Measurements from ENCODE around the gene IL1RAPL1. TPM values are rescaled to one million over a fixed set of nuclear protein-coding genes. Genes with fewer than 3 reads are reported as not detected.

Gene IL1RAPL1
- polyA plus RNA-seq, 1 of the 3 experiments (the other 2 are of a cell fraction): 2.8 TPM

GRCh38 chrX:29225670-29226069 is 638.4 kb downstream of the IL1RAPL1 start:
- CTCF ChIA-PET: no interaction called here

More at GRCh38 chrX:29225670-29226069, 638.4 kb downstream of the IL1RAPL1 start:
- H3K4me1 ChIP-seq (ENCODE audit: control insufficient read depth in 1 of 2, insufficient read depth in 2 of 2, low read depth in 1 of 2, low read length in 1 of 2): no peaks in the 10 kb centered on the region
- H3K9me3 ChIP-seq: no peaks in the 10 kb centered on the region
- H3K9me2 ChIP-seq: no peaks in the 10 kb centered on the region
- H3K36me3 ChIP-seq (replicated peaks in 1 of 2; ENCODE audit: control insufficient read depth in 1 of 2, insufficient read depth in 2 of 2, low read length in 1 of 2): no peaks in the 10 kb centered on the region
- no peak overlapping the region for H3K4me3 ChIP-seq (ENCODE audit: low read depth in 2 of 2, low read length in 1 of 2)
- H2AFZ ChIP-seq (ENCODE audit: low read depth): no peak overlapping the region
- no peak for DNase-seq
- WGBS (ENCODE audit: low lambda C conversion rate): 24% methylated on average over 2 of the region's 2 CpGs
- H3K27me3 ChIP-seq (ENCODE audit: insufficient read depth): no peaks in the 10 kb centered on the region
- H3K79me2 ChIP-seq (ENCODE audit: insufficient read depth): no peaks in the 10 kb centered on the region
- no peak overlapping the region for H3K9ac ChIP-seq
- no peak overlapping the region for H3K4me2 ChIP-seq
- H4K20me1 ChIP-seq (ENCODE audit: insufficient read depth): no peaks in the 10 kb centered on the region
- H3F3A ChIP-seq (replicated peaks; ENCODE audit: insufficient read depth): no peaks in the 10 kb centered on the region
- H3K27ac ChIP-seq (ENCODE audit: low read depth in 2 of 2, low read length in 1 of 2): no peak overlapping the region
- POLR2A ChIA-PET: no interaction called here
- TF ChIP-seq NRF1 (IDR thresholded peaks at IDR 0.05; ENCODE audit: low read depth, low read length) (no peak), TEAD4 (IDR thresholded peaks at IDR 0.05; ENCODE audit: borderline replicate concordance, insufficient read depth) (no peak), GABPA (IDR thresholded peaks at IDR 0.05; ENCODE audit: low read depth) (no peak), USF2 (IDR thresholded peaks at IDR 0.05; ENCODE audit: borderline replicate concordance, low read depth, low read length) (no peak), RCOR1 (IDR thresholded peaks at IDR 0.05; ENCODE audit: low read length) (no peak), USF1 (IDR thresholded peaks at IDR 0.05; ENCODE audit: borderline replicate concordance, low read depth) (no peak), RFX5 (IDR thresholded peaks at IDR 0.05; ENCODE audit: low read length) (no peak), REST (IDR thresholded peaks at IDR 0.05; ENCODE audit: low read depth, low read length) (no peak), EP300 (IDR thresholded peaks at IDR 0.05; ENCODE audit: borderline replicate concordance in 1 of 2, low read depth in 1 of 2, low read length in 1 of 2) (no peak), CHD2 (IDR thresholded peaks at IDR 0.05; ENCODE audit: low read length, partially characterized antibody) (no peak), POLR2AphosphoS5 (IDR thresholded peaks at IDR 0.05; ENCODE audit: low read depth, low read length) (no peak)

Data from SK-N-SH (cell line).